HG02938 (cell line): Measurements from ENCODE around the gene ABCG5.
A peak's percentile ranks its signal among the peaks of the same experiment; 100 is the strongest.

Source experiments
- ATAC-seq: cut with Tn5 transposase; IDR thresholded peaks from one replicate; pipeline ENCODE4 v1.9.1; 2021; ENCODE audit warnings: mild to moderate bottlenecking, moderate library complexity; ENCODE audit not compliant: unreplicated experiment

ABCG5 gene

DNA sequence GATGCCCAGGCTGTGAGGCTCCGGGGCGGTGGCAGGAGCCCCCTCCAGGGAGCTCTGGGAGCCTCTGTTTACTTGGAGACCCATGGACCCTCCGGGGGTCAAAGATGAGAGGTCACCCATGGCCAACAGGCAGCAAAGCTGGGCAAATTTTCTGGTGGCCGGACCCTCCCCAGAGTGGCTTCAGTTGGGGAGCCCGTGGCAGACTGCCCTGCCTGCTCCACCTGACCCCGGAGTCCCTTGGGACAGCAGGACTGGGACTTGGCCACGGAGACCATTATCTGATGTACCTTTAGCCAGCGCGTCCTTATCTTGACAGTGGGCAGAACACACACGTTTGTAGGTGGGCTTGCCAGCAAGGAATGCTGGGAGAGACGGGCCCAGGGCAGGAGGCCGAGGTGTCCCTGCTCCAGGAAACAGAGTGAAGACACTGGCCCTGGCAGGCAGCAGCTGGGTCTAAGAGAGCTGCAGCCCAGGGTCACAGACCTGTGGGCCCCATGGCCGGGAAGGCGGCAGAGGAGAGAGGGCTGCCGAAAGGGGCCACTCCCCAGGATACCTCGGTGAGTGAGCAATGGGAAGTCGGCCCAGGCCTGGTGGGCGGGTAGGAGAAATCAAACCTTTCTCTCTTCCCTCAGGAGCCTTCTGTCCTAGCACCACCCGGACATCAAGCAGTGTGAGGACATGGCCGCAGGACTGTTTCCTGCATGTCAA is at the start of gene ABCG5, which contains the start of gene ABCG8:
Gene ABCG5 (minus strand): TSS at position 280 of the 708 bp plus-strand sequence. CDS start 160 bp downstream, at position 120.
Gene ABCG8 (plus strand): TSS at position 412 of the 708 bp plus-strand sequence. CDS start 83 bp downstream, at position 495.
- ATAC-seq, result no peak

GRCh38 chr2:43887176-43887575 is 48.5 kb upstream of the ABCG5 start:
- ATAC-seq, result no peak

DNA sequence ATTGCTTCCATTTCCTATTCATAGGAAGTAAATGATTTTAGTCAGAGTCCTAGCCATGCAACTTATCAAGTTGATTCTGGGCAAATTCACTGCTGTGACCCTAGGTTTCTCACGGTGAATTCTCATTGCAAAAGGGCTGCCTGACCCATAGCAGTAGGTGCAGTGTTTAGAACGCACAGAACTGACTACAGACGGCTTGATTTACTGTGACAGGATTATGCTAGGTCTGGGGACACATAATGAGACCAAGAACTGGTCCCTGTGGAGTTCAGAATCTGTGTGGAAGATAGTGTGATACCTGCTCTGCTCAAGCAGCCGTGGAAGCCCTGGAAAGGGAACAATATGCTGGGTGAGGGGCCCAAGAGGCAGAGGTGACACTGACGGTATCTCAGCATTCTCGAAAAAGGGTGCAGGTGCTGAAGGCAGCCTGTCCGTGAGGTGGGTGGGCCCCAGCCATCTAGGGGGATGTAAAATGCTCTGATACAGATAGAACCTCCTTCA is 46.5 kb upstream of the ABCG5 start:
- no peak for ATAC-seq

- no peak for ATAC-seq
Measured at GRCh38 chr2:43884689-43885088, 46.0 kb upstream of the ABCG5 start.

DNA sequence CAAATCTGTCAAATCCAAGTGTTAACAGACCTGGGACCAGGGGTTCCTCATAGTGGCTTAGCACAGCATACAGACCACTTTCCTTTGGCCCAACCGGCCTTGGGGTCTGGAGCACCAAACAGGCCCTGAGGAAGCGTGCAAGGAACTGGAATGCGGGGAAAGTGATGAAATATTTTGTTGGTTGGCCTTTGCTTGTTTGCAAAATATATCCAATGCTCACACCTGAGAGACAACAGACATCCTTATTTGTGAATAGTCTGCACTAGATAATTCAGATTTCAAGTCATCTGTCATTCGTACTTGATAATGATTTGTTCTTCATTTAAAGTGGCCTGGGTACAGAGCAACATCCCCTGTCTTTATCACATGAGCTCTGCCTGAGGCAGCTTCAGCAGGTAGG is 43.7 kb upstream of the ABCG5 start:
- no peak for ATAC-seq

DNA sequence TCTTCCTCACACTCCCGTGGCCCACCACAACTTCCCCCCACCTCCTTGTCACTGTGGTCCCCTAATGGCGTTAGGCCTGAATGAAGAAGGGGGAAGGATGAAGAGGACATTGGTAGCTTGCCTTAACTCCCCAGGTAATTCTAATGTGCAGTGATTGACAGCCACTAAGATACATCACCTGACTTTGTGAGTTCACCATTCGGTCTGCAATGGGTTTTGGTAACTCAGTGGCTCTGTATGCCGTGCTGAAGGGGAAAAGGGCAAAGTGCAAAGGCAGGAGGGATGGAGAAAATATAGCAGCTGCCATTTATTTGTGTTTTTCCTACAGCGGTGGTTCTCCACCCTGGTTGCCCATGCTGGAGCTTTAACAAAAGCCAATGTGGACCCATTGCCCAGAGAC is 42.3 kb upstream of the ABCG5 start:
- no peak for ATAC-seq

GRCh38 chr2:43880471-43880870 is 41.8 kb upstream of the ABCG5 start:
- ATAC-seq, result no peak

DNA sequence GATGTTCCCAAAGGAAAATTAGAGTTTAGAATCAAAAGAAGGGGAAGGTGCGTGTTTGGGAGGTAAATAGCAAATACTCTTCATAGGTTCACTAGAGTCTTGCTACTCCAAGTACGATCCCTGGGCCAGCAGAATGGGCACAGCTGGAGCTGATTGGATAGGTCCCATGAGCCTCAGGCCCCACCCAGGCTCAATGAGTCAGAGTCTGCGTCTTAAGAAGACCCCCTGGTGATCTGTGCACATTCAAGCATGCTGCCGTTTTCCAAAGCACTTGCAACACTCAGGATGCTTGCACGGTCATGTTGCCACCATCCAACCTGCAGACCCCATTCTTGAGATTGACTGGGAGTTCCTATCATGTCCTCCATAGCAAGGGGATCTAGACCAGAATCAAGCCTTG is 40.6 kb upstream of the ABCG5 start:
- ATAC-seq, result no peak

GRCh38 chr2:43877782-43878464 is 39.3 kb upstream of the ABCG5 start:
- peak; percentile 79 for ATAC-seq

DNA sequence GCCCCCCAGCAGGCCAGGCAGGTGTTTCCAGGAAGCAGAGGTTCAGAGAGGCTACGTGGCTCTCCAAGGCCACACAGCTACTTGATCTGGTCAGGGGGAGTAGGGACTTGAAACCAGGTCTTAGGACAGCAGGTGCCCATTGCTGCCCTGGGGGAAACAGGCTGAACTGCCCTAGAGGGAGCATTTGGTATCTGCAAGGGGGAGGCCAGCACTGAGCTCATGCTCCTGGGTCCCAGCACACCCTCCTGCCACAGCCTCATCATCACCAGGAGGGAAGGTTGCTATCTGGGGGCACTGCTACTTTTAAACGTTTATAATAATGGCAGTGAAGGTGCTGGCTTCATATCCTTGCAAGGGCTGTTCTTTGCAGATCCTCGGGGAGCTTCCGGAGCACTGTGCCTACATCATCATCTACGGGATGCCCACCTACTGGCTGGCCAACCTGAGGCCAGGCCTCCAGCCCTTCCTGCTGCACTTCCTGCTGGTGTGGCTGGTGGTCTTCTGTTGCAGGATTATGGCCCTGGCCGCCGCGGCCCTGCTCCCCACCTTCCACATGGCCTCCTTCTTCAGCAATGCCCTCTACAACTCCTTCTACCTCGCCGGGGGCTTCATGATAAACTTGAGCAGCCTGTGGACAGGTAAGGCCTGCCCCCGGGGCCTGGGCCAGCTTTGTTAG is 36.3 kb upstream of the ABCG5 start:
- no peak for ATAC-seq

DNA sequence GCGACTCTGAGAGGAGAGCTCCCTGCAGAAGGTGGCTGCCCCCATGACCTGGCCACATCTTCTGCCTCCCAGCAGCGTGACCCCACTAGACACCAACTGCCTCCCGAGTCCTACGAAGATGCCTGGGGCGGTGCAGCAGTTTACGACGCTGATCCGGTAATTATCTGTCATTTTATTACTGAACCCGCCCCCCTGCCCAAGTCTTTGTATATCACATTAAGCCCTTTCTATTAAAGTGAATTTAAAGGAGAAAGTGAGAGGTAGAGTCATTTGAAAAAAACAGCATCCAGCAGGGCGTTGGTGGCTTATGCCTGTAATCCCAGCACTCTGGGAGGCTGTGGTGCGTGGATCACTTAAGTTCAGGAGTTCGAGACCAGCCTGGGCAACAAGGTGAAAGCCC is 33.5 kb upstream of the ABCG5 start:
- no peak for ATAC-seq

DNA sequence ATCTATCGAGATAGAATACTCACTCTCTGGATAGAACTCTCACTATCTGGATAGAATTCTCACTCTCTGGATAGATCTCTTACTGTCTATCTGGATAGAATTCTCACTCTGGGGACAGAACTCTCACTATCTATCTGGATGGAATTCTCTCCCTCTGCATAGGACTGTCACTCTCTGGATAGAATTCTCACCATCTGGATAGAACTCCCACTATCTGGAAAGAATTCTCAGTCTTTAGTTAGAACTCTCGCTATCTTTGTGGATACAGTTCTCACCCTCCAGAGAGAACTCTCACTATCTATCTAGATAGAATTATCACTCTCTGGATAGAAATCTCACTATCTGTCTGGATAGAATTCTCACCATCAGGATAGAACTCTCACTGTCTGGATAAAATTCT is 16.7 kb upstream of the ABCG5 start:
- ATAC-seq, result no peak

DNA sequence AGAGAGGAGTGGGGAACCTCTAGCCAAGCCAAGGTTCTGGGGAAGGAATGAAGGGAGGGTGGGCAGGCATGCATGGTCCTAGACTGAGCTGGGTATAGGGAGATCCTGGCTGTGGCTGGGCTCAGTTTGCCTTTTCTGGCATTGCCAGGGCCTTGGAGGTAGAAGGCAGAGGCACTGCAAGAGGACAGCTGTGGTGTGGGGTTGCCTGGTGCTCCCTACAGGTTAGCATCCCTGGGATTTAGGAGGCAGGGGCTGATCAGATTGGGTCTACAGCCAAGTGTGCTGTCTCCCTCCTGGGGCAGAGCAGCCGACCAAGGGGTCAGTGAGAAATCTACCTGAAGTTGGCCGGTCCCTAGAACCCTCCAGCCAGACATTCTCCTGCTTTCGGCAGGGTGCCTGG is 16.0 kb upstream of the ABCG5 start:
- ATAC-seq, result no peak

DNA sequence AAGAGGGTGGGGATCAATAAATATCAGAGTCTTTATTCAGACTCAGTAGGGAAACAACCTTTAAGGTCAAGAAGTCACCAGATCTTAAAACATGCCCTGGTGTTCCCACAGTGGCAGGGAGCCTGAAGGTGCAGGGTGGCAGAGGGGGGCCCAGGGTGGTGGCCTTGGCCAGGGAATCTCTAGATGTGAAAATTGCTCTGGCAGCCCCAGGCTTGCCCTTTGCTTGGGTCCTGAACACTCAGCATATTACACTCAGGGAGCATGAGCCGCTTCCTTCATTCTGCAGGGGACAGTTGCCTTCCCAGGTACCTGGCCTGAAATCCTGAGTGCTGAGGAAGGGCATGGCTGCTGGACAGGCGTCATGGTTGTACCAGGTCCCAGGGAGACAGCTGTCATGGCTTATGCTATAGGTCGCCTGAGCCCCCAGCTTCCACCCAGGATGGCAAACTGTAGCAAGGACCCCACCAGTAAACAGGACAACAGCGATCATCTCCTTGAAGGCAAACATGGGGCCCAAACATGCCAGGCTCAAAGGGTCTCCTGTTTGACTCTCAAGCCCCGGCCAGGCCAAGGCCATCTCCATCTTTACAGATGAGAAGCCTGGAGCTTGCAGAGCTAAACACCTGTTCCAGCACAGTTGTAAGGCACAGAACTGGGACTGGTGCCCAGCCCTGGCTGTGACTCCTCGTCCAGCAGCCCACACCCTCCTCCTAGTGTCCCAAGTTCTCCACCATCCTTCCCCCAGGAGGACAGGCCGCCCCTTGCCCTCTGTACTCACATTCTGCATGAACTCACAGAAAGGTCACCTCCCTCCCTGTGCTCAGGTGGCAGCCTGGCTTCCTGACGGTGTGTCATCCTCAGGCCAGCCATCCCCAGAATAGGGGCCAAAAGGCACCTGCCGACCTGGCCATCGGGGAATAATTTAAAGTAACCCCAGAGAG is 14.8 kb upstream of the ABCG5 start:
- no peak for ATAC-seq

DNA sequence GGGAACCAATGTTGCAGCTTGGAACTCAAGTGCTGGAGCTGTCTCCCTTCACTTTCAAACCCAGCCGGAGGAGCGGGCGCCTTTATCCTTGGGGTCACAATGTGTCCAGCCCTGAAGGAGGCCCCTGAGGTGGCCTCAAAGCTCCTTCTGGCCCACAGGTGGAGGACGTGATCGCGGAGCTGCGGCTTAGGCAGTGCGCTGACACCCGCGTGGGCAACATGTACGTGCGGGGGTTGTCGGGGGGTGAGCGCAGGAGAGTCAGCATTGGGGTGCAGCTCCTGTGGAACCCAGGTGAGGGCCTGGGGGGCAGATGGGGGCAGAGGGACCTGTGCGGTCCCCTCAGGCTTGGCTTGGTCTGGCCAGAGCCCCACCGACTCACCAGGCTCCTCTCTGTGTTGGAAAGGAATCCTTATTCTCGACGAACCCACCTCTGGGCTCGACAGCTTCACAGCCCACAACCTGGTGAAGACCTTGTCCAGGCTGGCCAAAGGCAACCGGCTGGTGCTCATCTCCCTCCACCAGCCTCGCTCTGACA is 13.6 kb upstream of the ABCG5 start:
- ATAC-seq, result no peak

- ATAC-seq, result no peak
Measured at GRCh38 chr2:43851011-43851980, 12.7 kb upstream of the ABCG5 start.

GRCh38 chr2:43848214-43848613 is 9.6 kb upstream of the ABCG5 start:
- ATAC-seq, result no peak

DNA sequence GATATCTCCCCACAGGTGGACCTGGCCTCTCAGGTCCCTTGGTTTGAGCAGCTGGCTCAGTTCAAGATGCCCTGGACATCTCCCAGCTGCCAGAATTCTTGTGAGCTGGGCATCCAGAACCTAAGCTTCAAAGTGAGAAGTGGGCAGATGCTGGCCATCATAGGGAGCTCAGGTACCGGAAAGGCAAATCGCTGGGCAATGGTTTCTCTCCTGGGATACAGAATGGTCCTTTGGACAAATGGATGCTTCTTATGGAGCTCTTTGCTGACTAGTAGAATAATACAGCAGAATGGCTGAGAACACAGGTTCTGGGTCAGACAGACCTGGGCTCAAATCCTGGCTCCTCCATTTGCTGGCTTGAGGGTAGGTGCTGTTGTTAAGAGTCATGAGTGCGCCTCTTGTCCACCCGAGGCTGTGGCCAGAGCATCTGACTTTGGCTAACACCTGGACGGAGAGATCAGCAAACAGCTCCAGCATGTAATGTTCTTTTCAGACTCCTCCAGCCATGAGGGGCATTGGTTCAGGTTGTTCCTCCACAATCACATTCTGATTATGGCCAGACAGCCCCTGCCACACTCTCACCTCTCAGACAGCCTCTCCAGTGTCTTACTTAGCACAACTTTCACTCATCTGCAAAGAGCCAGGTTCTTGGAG is 7.6 kb upstream of the ABCG5 start:
- no peak for ATAC-seq

- ATAC-seq, result no peak
Measured at GRCh38 chr2:43845181-43845580, 6.5 kb upstream of the ABCG5 start.
